ENCODE data around the gene CHRNA3.

- TF ChIP-seq CTCF (IDR thresholded peaks at IDR 0.05; ENCODE audit: low read length) = no peak
- no peak for TF ChIP-seq EZH2 (optimal IDR thresholded peaks at IDR 0.05; ENCODE audit: low read depth, low read length)
- no peak for TF ChIP-seq EZH2phosphoT487 (IDR thresholded peaks at IDR 0.05; ENCODE audit: low read length)
These were observed 49.4 kb downstream of the CHRNA3 start for GRCh38 chr15:78571382-78571781.
